ENCODE results near the gene MRPS12. TPM values are rescaled to one million over a fixed set of nuclear protein-coding genes. Genes with fewer than 3 reads are reported as not detected.
"Not testable (repeated sequence)": the region's sequence is repeated elsewhere in the genome, so short reads cannot be mapped to it uniquely, and the experiment has no call there.

Gene MRPS12
- total RNA-seq, 1 donor: 9.9 TPM

DNA sequence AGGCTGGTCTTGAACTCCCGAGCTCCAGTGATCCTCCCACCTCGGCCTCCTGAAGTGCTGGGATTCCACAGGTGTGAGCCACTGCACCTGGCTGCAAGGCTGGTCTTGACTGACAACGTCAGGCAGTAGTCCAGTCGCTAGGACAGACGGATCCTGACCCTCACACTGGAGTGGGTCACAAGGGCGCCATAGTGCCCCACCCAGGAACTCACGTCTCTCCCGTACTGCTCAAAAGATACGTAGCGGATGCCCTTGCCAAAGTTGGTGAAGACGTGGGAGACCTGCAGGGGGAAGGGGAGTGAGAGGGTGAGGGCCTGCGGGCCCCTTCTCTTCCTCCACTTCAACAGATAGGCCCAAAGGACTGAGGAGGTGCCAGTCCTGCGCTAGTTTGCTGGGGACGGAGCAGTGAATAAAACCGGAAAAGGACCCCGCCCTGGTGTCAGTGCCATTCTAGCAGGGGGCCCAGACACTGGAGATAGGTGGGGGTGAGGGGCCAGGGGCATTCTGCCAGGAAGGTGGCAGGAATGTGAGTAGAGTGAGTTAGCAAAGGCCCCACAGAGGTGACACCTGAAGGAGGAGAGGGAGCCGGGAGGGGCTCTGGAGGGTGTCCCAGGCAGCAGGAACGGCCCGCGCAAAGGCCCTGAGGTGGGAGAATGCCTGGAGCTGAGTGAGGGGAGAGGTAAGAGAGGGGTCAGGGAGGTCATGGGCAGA lies 11.9 kb downstream of the MRPS12 start:
- H3K4me1 ChIP-seq (ENCODE audit: insufficient read depth, low read length): no peaks in the 10 kb centered on the region
- no peaks in the 10 kb centered on the region for H3K9me3 ChIP-seq (ENCODE audit: low read depth, low read length)
- H3K27me3 ChIP-seq (ENCODE audit: insufficient read depth, low read length): no peaks in the 10 kb centered on the region
- H3K4me3 ChIP-seq (ENCODE audit: low read length): no peak overlapping the region

DNA sequence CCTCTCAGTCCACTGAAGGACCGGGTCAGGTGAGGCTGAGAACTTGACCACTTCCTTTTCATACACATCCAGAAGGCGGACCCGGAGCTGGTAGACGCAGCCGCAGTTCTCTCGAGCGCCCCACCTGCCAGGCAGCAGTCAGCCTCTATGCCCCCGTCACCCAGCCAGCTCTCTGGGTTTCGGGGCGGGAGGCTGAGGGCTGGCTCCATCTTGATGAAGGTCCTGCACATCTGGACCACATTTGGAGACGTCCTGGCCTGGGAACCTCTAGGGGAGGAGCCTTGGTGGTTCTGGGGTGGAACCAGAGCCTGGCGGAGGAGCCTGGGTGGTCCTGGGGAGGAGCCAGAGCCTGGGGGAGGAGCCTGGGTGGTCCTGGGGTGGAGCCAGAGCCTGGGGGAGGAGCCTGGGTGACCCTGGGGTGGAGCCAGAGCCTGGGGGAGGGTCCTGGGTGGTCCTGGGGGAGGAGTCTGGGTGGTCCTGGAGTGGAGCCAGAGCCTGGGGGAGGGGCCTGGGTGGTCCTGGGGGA lies 14.3 kb downstream of the MRPS12 start:
- no peak overlapping the region for H3K4me3 ChIP-seq (ENCODE audit: low read length)
- peaks cover 2% of the 10 kb centered on the region for H3K27me3 ChIP-seq (ENCODE audit: insufficient read depth, low read length)
- H3K9me3 ChIP-seq (ENCODE audit: low read depth, low read length): no peaks in the 10 kb centered on the region
- H3K4me1 ChIP-seq (ENCODE audit: insufficient read depth, low read length): peaks cover 3% of the 10 kb centered on the region

DNA sequence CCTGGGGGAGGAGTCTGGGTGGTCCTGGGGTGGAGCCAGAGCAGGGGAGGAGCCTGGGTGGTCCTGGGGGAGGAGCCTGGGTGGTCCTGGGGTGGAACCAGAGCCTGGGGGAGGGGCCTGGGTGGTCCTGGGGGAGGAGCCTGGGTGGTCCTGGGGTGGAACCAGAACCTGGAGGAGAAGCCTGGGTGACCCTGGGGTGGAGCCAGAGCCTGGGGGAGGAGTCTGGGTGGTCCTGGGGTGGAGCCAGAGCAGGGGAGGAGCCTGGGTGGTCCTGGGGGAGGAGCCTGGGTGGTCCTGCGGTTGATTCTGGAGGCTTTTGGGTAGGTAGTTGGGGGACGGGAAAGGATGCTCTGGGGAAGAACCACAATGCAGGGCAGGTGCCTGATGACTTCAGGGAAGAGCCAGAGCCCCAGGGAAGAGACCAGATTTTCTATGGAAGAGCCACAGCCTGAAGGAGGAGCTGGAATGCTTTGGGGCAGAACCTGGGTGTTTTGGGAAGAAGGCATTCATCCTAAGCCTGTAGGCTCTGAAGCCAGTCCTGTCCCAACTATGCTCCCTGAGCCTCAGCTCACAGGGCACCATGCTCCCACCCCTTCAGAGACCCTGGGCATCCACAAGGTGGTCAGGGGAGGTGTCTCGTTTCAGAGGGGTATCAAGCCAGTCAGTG lies 15.0 kb downstream of the MRPS12 start:
- H3K4me1 ChIP-seq (ENCODE audit: insufficient read depth, low read length): peaks cover 8% of the 10 kb centered on the region

GRCh38 chr19:38946229-38947010 lies 15.7 kb downstream of the MRPS12 start:
- no peak overlapping the region for H3K4me3 ChIP-seq (ENCODE audit: low read length)
- no peaks in the 10 kb centered on the region for H3K9me3 ChIP-seq (ENCODE audit: low read depth, low read length)
- H3K27me3 ChIP-seq (ENCODE audit: insufficient read depth, low read length): peaks cover 7% of the 10 kb centered on the region

More for the DNA sequence above, 15.0 kb downstream of the MRPS12 start:
- no peaks in the 10 kb centered on the region for H3K9me3 ChIP-seq (ENCODE audit: low read depth, low read length)
- peaks cover 7% of the 10 kb centered on the region for H3K27me3 ChIP-seq (ENCODE audit: insufficient read depth, low read length)
- no peak overlapping the region for H3K4me3 ChIP-seq (ENCODE audit: low read length)

GRCh38 chr19:38949580-38950367 lies 19.0 kb downstream of the MRPS12 start:
- H3K4me1 ChIP-seq (ENCODE audit: insufficient read depth, low read length): peaks cover 8% of the 10 kb centered on the region
- H3K27me3 ChIP-seq (ENCODE audit: insufficient read depth, low read length): peaks cover 7% of the 10 kb centered on the region
- H3K4me3 ChIP-seq (ENCODE audit: low read length): no peak overlapping the region
- no peaks in the 10 kb centered on the region for H3K9me3 ChIP-seq (ENCODE audit: low read depth, low read length)

More at GRCh38 chr19:38946229-38947010, 15.7 kb downstream of the MRPS12 start:
- H3K4me1 ChIP-seq (ENCODE audit: insufficient read depth, low read length): peaks cover 8% of the 10 kb centered on the region

GRCh38 chr19:38951187-38951586 lies 20.4 kb downstream of the MRPS12 start:
- Histone ChIP-seq H3K27me3 (ENCODE audit: insufficient read depth, low read length) (peaks cover 7% of the 10 kb centered on the region), H3K9me3 (ENCODE audit: low read depth, low read length) (no peaks in the 10 kb centered on the region), H3K4me3 (ENCODE audit: low read length) (no peak overlapping the region), H3K4me1 (ENCODE audit: insufficient read depth, low read length) (peaks cover 8% of the 10 kb centered on the region)

DNA sequence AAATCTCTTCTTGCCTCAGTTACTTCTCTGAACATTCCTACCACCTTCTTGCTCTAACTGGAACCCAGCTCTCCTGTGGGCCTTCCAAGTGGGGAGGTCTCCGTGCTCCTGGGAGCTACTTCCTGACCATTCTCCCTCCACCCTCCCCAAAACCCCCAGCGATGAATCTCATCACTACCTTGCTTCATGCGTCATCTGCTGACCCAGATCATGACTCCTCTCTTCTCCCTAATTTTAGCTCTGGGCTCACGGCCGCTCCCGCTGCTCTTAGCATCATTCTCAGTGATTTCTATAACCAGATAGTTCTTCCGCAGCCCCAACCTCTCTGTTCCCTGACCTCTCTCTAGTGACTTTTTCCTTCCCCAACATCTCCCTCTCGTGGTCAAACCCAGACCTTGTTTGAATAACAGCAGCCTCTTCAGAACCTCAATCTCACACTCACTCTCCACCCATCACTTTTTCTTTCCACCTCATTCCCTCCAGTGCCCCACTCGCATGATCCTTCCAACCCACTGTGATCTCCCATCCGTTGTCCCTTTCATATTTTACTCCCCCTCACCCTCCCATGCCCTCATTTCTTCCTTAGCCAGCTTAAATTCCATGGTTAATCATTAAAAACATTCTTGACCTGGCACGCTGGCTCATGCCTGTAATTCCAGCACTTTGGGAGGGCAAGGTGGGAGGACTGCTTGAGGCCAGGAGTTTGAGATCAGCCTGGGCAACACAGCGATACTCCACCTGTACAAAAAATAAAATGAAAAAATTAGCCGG lies 21.8 kb downstream of the MRPS12 start:
- Histone ChIP-seq H3K27me3 (ENCODE audit: insufficient read depth, low read length) (peaks cover 7% of the 10 kb centered on the region), H3K9me3 (ENCODE audit: low read depth, low read length) (no peaks in the 10 kb centered on the region), H3K4me3 (ENCODE audit: low read length) (no peak overlapping the region), H3K4me1 (ENCODE audit: insufficient read depth, low read length) (peaks cover 8% of the 10 kb centered on the region)

DNA sequence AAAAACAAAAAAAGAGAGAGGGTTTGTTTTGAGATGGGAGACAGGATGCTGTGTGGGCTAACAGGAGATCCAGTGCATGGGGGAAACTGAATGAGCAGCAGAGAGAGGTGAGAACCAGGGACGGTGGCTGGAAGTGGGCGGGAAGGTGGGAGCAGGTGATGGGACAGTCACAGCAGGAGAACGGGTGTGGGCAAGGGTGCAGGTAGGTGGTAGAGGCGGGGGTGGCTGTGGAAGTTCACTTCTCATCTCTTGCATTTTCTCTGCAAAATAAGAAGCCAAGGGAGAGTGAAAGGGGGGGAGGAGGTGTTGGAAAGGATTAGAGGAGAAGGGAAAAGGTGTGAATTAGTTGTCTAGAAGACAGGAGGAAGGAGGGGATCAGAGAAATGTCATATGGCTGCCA lies 22.9 kb downstream of the MRPS12 start:
- peaks cover 8% of the 10 kb centered on the region for H3K4me1 ChIP-seq (ENCODE audit: insufficient read depth, low read length)
- H3K27me3 ChIP-seq (ENCODE audit: insufficient read depth, low read length): peaks cover 7% of the 10 kb centered on the region
- H3K9me3 ChIP-seq (ENCODE audit: low read depth, low read length): no peaks in the 10 kb centered on the region
- no peak overlapping the region for H3K4me3 ChIP-seq (ENCODE audit: low read length)

DNA sequence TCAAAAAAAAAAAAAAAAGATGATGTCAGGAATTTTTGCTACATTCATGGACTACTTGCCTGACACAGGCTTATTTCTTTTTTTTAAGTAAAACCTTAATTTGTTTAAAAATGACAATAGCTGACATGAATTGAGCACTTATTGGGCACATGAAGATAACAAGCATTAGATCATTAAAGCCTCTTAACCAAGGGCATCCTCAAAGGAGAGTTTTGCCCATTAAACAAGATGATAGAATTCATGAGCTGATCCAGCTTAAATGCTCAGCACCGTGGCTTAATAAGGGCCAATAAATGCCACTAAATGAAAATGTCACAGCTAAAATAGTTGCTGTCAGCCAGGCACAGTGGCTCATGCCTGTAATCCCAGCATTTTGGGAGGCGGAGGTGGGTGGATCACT lies 25.5 kb downstream of the MRPS12 start:
- no peak overlapping the region for H3K4me3 ChIP-seq (ENCODE audit: low read length)
- no peaks in the 10 kb centered on the region for H3K9me3 ChIP-seq (ENCODE audit: low read depth, low read length)
- H3K27me3 ChIP-seq (ENCODE audit: insufficient read depth, low read length): no peaks in the 10 kb centered on the region
- no peaks in the 10 kb centered on the region for H3K4me1 ChIP-seq (ENCODE audit: insufficient read depth, low read length)

GRCh38 chr19:38958301-38958700 lies 27.6 kb downstream of the MRPS12 start:
- H3K4me1 ChIP-seq (ENCODE audit: insufficient read depth, low read length): no peaks in the 10 kb centered on the region
- H3K9me3 ChIP-seq (ENCODE audit: low read depth, low read length): no peaks in the 10 kb centered on the region
- H3K27me3 ChIP-seq (ENCODE audit: insufficient read depth, low read length): no peaks in the 10 kb centered on the region
- no peak overlapping the region for H3K4me3 ChIP-seq (ENCODE audit: low read length)

GRCh38 chr19:38959618-38960017 lies 28.9 kb downstream of the MRPS12 start:
- no peaks in the 10 kb centered on the region for H3K27me3 ChIP-seq (ENCODE audit: insufficient read depth, low read length)
- no peak overlapping the region for H3K4me3 ChIP-seq (ENCODE audit: low read length)
- no peaks in the 10 kb centered on the region for H3K4me1 ChIP-seq (ENCODE audit: insufficient read depth, low read length)

GRCh38 chr19:38964738-38965137 lies 34.0 kb downstream of the MRPS12 start:
- H3K4me1 ChIP-seq (ENCODE audit: insufficient read depth, low read length): no peaks in the 10 kb centered on the region
- no peaks in the 10 kb centered on the region for H3K9me3 ChIP-seq (ENCODE audit: low read depth, low read length)
- H3K4me3 ChIP-seq (ENCODE audit: low read length): no peak overlapping the region
- H3K27me3 ChIP-seq (ENCODE audit: insufficient read depth, low read length): no peaks in the 10 kb centered on the region

More at GRCh38 chr19:38959618-38960017, 28.9 kb downstream of the MRPS12 start:
- no peaks in the 10 kb centered on the region for H3K9me3 ChIP-seq (ENCODE audit: low read depth, low read length)

- H3K4me3 ChIP-seq (ENCODE audit: low read length); H3K4me1 ChIP-seq (ENCODE audit: insufficient read depth, low read length); H3K9me3 ChIP-seq (ENCODE audit: low read depth, low read length); H3K27me3 ChIP-seq (ENCODE audit: insufficient read depth, low read length): not testable (repeated sequence)
These were observed 35.4 kb downstream of the MRPS12 start for GRCh38 chr19:38966149-38966548.
